GM18520 (cell line): ENCODE results near the gene MS4A5.
"Not testable (repeated sequence)": the region's sequence is repeated elsewhere in the genome, so short reads cannot be mapped to it uniquely, and the experiment has no call there.

Experiments used
- ATAC-seq: cut with Tn5 transposase; IDR thresholded peaks from one replicate; pipeline ENCODE4 v1.9.1; 2021; ENCODE audit not compliant: unreplicated experiment

The MS4A5 gene

GRCh38 chr11:60429272-60429671 is at the start of gene MS4A5:
TSS of gene MS4A5 (plus strand) at chr11:60429572. CDS start at chr11:60429675, 103 bp downstream.
- no peak for ATAC-seq

- ATAC-seq: peak; percentile 70
These were observed 40.0 kb upstream of the MS4A5 start for GRCh38 chr11:60389279-60389910.

- no peak for ATAC-seq
These were observed 39.0 kb upstream of the MS4A5 start for GRCh38 chr11:60390419-60390818.

- ATAC-seq: no peak
These were observed 37.0 kb upstream of the MS4A5 start for GRCh38 chr11:60392361-60392760.

GRCh38 chr11:60393016-60393415 is 36.4 kb upstream of the MS4A5 start:
- no peak for ATAC-seq

- no peak for ATAC-seq
These were observed 34.5 kb upstream of the MS4A5 start for GRCh38 chr11:60394666-60395380.

- no peak for ATAC-seq
These were observed 33.0 kb upstream of the MS4A5 start, which contains the start of gene MS4A14 for GRCh38 chr11:60396382-60396781. TSS of gene MS4A14 (plus strand) at chr11:60396459. CDS start at chr11:60396579, 120 bp downstream.

GRCh38 chr11:60396799-60397198 is 32.6 kb upstream of the MS4A5 start:
- no peak for ATAC-seq

- ATAC-seq: no peak
These were observed 9.4 kb upstream of the MS4A5 start for GRCh38 chr11:60420015-60420414.

- ATAC-seq: no peak
These were observed 6.8 kb upstream of the MS4A5 start for GRCh38 chr11:60422609-60423008.

GRCh38 chr11:60428517-60428916 is 855 bp upstream of the MS4A5 start:
- no peak for ATAC-seq

GRCh38 chr11:60431251-60431650 is 1.9 kb downstream of the MS4A5 start:
- no peak for ATAC-seq

- ATAC-seq: no peak
These were observed 4.0 kb downstream of the MS4A5 start for GRCh38 chr11:60433401-60433800.

- ATAC-seq: no peak
These were observed 17.7 kb downstream of the MS4A5 start for GRCh38 chr11:60447070-60447469.

GRCh38 chr11:60447846-60448245 is 18.5 kb downstream of the MS4A5 start:
- ATAC-seq: no peak

- ATAC-seq: not testable (repeated sequence)
These were observed 21.8 kb downstream of the MS4A5 start for GRCh38 chr11:60451185-60451584.

GRCh38 chr11:60454212-60454611 is 24.8 kb downstream of the MS4A5 start:
- ATAC-seq: no peak

GRCh38 chr11:60455531-60456042 is 26.2 kb downstream of the MS4A5 start, which contains the start of gene MS4A1:
TSS of gene MS4A1 (plus strand) at chr11:60455847. CDS start at chr11:60462375, 6,528 bp downstream.
- peak; percentile 81 for ATAC-seq

- no peak for ATAC-seq
These were observed 28.2 kb downstream of the MS4A5 start for GRCh38 chr11:60457576-60457975.

GRCh38 chr11:60459345-60459744 is 30.0 kb downstream of the MS4A5 start:
- no peak for ATAC-seq

GRCh38 chr11:60468829-60469228 is 39.5 kb downstream of the MS4A5 start:
- no peak for ATAC-seq

- ATAC-seq: no peak
These were observed 40.4 kb downstream of the MS4A5 start for GRCh38 chr11:60469723-60470122.
